Epidermal melanocyte (primary cell): ENCODE data around the gene F7.

Experiments
- DNase-seq: peaks from one replicate; pipeline ENCODE4 v3.0.0; 2011; ENCODE audit warnings: low spot score; ENCODE audit not compliant: insufficient read length

The F7 gene

DNA sequence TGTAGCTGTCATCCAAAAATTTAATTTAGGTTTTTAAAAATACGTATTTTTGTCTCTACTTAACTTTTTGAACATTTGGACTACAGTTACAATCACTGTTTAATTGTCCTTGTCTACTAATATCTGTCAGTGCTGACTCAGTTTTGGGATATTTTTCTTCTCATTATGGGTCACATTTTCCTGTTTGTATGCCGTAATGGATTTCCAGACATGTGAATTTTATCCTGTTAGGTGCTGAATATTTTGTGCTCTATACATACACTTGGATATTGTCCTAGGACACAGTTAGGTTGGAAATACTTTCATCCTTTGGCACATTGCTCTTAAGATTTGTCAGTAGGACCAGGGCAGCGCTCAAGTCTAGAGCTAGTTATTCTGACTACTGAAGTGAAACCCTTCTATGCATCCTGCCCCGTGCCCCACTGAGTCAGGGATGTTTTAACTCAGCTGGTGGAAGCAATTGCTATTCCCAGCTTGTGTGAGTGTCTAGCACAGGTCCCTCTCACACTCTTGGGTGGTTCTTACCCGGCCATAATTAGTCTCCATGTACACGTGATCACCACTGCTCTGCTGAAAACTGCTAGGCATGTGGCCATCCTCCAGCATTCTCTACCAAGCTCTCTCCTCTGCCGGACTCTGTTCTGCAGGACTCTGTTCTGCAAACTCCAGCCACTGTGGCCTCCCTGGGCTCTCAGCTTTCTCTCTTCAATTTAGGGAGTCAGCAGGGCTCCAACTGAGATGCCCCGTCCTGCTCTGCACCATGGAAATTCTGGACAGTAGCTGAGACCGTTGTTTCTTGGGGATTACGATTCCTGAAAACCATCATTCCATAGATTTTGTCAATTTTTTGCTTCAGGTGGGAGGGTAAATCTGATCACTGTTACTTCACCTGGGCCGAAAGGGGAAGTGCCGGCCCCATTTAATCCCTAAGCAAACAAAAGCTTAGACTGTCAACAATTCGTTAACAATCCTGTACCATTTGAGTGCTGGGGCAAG, 64.0 kb downstream of the F7 start:
- DNase-seq: no peak
